ENCODE results near the gene FUBP3. TPM values are rescaled to one million over a fixed set of nuclear protein-coding genes. Genes with fewer than 3 reads are reported as not detected.

FUBP3 gene
- total RNA-seq, 6 experiments from 2014 or later, result 60.6 to 65.9 (median 63.1) TPM

DNA sequence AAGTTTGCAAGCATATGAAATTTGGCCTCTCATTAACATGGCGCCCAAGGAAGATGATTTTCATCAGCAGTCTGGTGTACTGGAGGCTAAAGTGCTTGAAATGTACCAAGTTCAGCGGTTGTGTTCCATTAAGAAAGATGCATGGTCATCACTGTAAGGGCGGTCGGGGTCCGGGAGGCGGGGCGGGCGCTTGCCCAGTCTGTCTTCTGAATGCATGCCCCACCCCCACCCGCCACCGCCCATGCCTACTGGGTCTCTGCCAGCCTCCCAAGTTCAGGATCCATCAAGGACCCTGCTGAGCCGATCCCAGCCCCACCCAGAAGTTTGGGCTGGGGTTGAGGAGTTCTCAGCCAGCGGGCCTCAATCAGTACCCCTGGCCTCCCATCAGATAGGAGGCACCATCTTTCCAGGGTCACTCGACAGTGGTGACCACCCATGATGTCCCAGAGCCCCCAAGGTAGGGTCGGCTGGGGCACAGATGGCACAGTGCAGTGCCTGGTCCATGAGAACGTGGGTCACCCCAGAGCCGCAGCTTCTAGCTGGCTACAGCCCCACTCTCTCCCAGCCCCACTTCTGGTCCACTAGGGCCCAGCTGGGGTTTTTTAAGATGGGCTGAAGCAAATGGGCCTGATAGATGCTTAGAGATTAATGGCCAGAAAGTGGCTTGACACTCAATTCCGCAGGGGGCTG, 60.6 kb downstream of the FUBP3 start:
- TF ChIP-seq CTCF (IDR thresholded peaks at IDR 0.05), result no peak
- Mint-ChIP-seq H3K36me3 (ENCODE audit: low read depth) (peaks cover 19% of the 10 kb centered on the region), H3K27me3 (ENCODE audit: insufficient read depth) (peaks cover 5% of the 10 kb centered on the region; the same call in 1 of the 2 replicates), H3K4me3 (no peak overlapping the region), H3K4me1 (ENCODE audit: low read depth) (no peaks in the 10 kb centered on the region), H3K9me3 (no peaks in the 10 kb centered on the region), H3K27ac (no peak overlapping the region)
- no peak for DNase-seq

- Mint-ChIP-seq H3K27me3 (ENCODE audit: insufficient read depth) (peaks cover 3% of the 10 kb centered on the region; the same call in 1 of the 2 replicates), H3K36me3 (ENCODE audit: low read depth) (peaks cover 18% of the 10 kb centered on the region), H3K9me3 (peaks cover 2% of the 10 kb centered on the region; the same call in 1 of the 2 replicates), H3K4me1 (ENCODE audit: low read depth) (no peaks in the 10 kb centered on the region), H3K4me3 (no peak overlapping the region), H3K27ac (no peak overlapping the region)
- TF ChIP-seq CTCF (IDR thresholded peaks at IDR 0.05), result no peak; the same call in 1 of the 2 replicates
- no peak for DNase-seq
Measured at GRCh38 chr9:130640681-130641080, 61.3 kb downstream of the FUBP3 start.

DNA sequence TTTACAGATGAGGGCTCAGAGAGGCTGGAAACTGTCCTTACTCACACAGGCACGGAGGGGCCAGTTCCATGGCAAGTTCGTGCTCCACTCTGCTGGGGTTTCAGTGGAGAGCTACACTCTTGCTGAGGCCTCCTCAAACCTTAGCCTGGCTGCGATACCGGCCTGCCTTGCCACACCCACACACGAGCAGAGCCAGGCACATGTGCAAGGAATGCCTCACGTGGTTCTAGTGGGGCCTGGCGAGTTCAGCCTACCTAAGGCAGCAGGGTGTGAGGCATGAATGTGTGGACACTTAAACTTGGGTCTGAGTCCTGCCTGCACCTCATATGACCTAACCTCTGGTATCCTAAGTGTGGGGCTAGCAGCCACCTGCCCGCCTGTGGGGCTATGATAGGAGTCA, 63.5 kb downstream of the FUBP3 start:
- peaks cover 25% of the 10 kb centered on the region for H3K36me3 Mint-ChIP-seq (ENCODE audit: low read depth)
- no peak overlapping the region for H3K4me3 Mint-ChIP-seq
- no peak overlapping the region for H3K27ac Mint-ChIP-seq
- no peak for TF ChIP-seq CTCF (IDR thresholded peaks at IDR 0.05)
- peaks cover 5% of the 10 kb centered on the region for H3K27me3 Mint-ChIP-seq (ENCODE audit: insufficient read depth)
- no peaks in the 10 kb centered on the region for H3K4me1 Mint-ChIP-seq (ENCODE audit: low read depth)
- DNase-seq, result no peak
- peaks cover 14% of the 10 kb centered on the region; the same call in 1 of the 2 replicates for H3K9me3 Mint-ChIP-seq

GRCh38 chr9:130651221-130651620, 71.8 kb downstream of the FUBP3 start:
- H3K27ac Mint-ChIP-seq, result no peak overlapping the region
- peaks cover 26% of the 10 kb centered on the region for H3K27me3 Mint-ChIP-seq (ENCODE audit: insufficient read depth)
- peaks cover 7% of the 10 kb centered on the region; the same call in 1 of the 2 replicates for H3K9me3 Mint-ChIP-seq
- DNase-seq, result no peak
- peaks cover 3% of the 10 kb centered on the region; the same call in 1 of the 2 replicates for H3K36me3 Mint-ChIP-seq (ENCODE audit: low read depth)
- TF ChIP-seq CTCF (IDR thresholded peaks at IDR 0.05), result no peak
- H3K4me1 Mint-ChIP-seq (ENCODE audit: low read depth), result no peaks in the 10 kb centered on the region
- H3K4me3 Mint-ChIP-seq, result no peak overlapping the region

DNA sequence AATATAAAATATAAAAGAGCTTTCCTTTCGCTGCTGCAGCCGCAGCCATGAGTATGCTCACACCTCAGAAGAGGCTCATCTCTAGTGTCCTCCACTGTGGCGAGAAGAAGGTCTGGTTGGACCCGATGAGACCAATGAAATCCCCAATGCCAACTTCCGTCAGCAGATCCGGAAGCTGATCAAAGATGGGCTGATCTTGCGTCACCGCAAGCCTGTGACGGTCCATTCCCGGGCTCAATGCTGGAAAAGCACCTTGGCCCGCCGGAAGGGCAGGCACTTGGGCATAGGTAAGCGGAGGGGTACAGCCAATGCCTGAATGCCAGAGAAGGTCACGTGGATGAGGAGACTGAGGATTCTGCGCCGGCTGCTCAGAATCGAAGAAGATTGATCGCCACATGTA, 72.4 kb downstream of the FUBP3 start:
- Mint-ChIP-seq H3K4me3 (no peak overlapping the region), H3K9me3 (0 out of 2 replicates have a peak, but pooled peaks cover 3% of the 10 kb centered on the region), H3K27me3 (ENCODE audit: insufficient read depth) (peaks cover 30% of the 10 kb centered on the region), H3K4me1 (ENCODE audit: low read depth) (no peaks in the 10 kb centered on the region), H3K27ac (no peak overlapping the region), H3K36me3 (ENCODE audit: low read depth) (no peaks in the 10 kb centered on the region)
- DNase-seq, result no peak
- no peak for TF ChIP-seq CTCF (IDR thresholded peaks at IDR 0.05)

Data from HFFc6 (cell line).